ENCODE data around the gene ZFYVE28. TPM values are rescaled to one million over a fixed set of nuclear protein-coding genes. Genes with fewer than 3 reads are reported as not detected.

Gene ZFYVE28
- total RNA-seq, 1 donor from 2014 or later, result 0.44 TPM

DNA sequence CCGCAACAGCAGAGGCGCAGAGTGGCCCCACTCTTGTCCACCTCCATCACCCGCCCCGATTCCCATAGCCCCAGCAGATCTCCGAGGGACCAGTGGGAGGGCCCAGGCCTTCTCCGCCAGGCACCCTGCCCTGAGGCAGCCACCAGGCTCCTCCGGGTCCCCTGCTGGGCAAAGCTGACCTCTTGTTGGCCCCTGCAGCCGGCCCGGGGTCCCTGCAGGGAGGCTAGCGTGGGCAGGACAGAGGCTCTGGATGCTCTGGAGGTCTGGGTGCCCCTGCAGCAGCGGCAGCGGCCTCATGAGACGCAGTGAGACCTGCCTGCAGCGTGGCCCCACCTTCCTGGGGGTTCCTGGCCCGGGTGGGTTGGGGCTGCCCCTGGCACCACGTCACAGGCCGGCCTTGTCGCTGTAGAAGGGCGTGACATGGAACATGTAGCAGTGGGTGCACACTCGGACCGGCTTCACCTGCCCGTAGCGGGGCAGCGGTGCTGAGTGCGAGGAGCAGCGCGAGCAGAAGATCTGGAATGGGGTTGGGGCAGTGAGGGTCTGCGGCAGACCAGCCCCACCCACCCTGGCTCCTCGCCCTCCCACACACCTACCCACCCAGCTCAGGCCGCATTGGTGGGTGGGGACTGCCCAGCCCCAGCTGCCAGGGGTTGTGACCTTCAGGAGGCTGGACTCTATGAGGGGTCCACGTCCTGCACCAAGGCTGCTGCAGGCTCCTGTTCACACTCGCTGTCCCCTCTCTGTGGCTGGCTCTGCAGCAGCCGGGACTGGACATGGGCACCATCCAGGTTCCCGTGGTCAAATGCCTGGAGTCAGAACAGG, 147.9 kb downstream of the ZFYVE28 start:
- Mint-ChIP-seq H3K4me1 (ENCODE audit: unreplicated experiment) (no peaks in the 10 kb centered on the region), H3K4me3 (ENCODE audit: unreplicated experiment) (no peak overlapping the region), H3K9me3 (ENCODE audit: unreplicated experiment) (no peaks in the 10 kb centered on the region), H3K36me3 (ENCODE audit: low read depth, unreplicated experiment) (peaks cover 4% of the 10 kb centered on the region), H3K27me3 (ENCODE audit: unreplicated experiment) (peaks cover 14% of the 10 kb centered on the region), H3K27ac (ENCODE audit: unreplicated experiment) (no peak overlapping the region)
- DNase-seq (ENCODE audit: low spot score), result no peak
- TF ChIP-seq, protein P1, sequence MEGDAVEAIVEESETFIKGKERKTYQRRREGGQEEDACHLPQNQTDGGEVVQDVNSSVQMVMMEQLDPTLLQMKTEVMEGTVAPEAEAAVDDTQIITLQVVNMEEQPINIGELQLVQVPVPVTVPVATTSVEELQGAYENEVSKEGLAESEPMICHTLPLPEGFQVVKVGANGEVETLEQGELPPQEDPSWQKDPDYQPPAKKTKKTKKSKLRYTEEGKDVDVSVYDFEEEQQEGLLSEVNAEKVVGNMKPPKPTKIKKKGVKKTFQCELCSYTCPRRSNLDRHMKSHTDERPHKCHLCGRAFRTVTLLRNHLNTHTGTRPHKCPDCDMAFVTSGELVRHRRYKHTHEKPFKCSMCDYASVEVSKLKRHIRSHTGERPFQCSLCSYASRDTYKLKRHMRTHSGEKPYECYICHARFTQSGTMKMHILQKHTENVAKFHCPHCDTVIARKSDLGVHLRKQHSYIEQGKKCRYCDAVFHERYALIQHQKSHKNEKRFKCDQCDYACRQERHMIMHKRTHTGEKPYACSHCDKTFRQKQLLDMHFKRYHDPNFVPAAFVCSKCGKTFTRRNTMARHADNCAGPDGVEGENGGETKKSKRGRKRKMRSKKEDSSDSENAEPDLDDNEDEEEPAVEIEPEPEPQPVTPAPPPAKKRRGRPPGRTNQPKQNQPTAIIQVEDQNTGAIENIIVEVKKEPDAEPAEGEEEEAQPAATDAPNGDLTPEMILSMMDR (IDR thresholded peaks at IDR 0.05; ENCODE audit: unreplicated experiment), result no peak

DNA sequence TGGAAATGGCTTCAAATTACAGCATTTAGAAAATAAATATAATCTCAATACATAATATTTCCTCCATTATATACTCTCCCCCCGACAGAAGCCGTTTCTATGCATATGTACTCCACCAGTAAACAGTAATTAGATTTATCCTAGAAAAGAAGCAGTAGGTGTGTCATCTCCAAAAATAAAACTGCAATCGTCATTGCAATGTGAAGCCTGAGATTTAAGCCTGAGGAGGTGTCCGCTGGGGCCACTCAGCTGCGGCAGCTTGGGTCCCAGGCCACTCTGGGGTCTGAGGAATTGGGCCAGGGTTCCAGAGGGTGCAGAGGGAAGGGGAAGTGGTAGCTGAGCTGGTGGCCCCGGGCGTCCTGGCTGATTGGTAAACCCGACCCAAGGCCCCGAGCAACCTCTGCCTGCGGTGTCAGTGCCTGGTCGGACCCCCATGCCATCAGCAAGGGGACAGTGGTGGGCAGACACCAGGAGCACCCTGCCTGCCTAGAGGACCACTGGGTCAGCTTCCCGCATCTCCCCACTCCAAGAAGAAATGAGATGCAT, 148.8 kb downstream of the ZFYVE28 start:
- TF ChIP-seq, protein P1 (IDR thresholded peaks at IDR 0.05; ENCODE audit: unreplicated experiment), result no peak

DNA sequence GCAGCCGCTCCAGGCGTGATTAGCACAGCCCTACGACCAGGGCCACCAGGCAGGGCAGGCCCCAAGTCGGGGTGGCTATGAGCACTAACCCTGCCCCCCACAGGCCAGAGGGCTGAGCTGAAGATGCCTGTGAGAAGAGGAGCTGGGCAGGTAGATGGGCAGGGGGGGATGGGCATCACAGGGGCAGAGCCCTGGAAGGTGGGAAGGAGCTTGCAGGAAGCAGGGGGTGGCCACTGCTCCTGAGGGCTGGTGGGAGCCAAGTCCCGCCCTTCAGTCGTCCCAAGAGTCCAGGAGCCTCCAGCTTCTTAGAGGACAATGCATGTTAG, 149.3 kb downstream of the ZFYVE28 start:
- Mint-ChIP-seq H3K27me3 (ENCODE audit: unreplicated experiment) (peaks cover 10% of the 10 kb centered on the region), H3K36me3 (ENCODE audit: low read depth, unreplicated experiment) (peaks cover 4% of the 10 kb centered on the region), H3K9me3 (ENCODE audit: unreplicated experiment) (no peaks in the 10 kb centered on the region), H3K4me3 (ENCODE audit: unreplicated experiment) (no peak overlapping the region), H3K27ac (ENCODE audit: unreplicated experiment) (no peak overlapping the region), H3K4me1 (ENCODE audit: unreplicated experiment) (no peaks in the 10 kb centered on the region)
- TF ChIP-seq, protein P1 (IDR thresholded peaks at IDR 0.05; ENCODE audit: unreplicated experiment), result no peak
- DNase-seq (ENCODE audit: low spot score), result no peak

More for the DNA sequence above, 148.8 kb downstream of the ZFYVE28 start:
- Mint-ChIP-seq H3K9me3 (ENCODE audit: unreplicated experiment) (no peaks in the 10 kb centered on the region), H3K4me3 (ENCODE audit: unreplicated experiment) (no peak overlapping the region), H3K4me1 (ENCODE audit: unreplicated experiment) (no peaks in the 10 kb centered on the region), H3K27me3 (ENCODE audit: unreplicated experiment) (peaks cover 14% of the 10 kb centered on the region), H3K27ac (ENCODE audit: unreplicated experiment) (peak overlapping the region; percentile 52), H3K36me3 (ENCODE audit: low read depth, unreplicated experiment) (peaks cover 4% of the 10 kb centered on the region)
- no peak for DNase-seq (ENCODE audit: low spot score)

DNA sequence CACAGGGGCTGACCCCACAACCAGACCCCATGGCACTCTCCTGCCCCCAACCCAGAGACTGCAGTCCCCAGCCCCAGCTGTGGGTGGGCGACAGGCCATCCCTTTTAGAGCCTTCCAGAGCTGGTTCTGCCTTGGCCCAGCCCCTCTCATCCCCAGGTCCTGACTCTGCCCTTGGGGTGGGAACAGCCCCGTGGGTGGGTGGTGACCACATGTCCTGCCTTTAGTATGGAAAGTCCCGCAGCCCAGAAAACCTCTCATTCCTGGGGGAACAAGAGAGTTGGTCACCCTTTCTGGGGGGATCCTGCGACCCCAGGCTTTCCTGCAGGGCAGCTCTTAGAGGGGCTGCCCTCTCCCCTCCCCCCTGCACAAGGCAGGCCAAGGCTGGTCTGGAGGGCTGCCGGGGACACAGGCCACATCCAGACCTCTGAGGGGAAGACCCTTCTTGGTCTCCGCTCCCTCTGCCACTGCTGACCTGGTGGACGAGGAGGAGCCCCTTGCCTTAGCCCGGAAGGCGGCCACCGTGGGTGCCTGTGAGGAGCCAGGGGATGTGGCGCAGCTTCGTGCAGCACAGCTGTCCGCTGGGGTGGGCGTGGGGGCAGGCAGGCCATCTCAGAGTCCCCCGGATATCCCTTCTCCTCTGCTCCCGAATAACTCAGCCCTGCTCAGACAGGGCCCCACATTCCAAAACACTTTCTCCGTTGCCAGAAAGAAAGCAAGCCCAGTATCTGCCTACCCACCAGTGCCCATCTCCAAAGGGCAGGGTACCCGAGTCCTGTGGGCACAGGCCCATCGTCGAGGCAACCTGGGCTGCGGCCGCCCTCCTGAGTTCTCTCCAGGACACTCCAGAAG, 149.9 kb downstream of the ZFYVE28 start:
- H3K4me1 Mint-ChIP-seq (ENCODE audit: unreplicated experiment), result no peaks in the 10 kb centered on the region
- H3K4me3 Mint-ChIP-seq (ENCODE audit: unreplicated experiment), result no peak overlapping the region
- TF ChIP-seq, protein P1 (IDR thresholded peaks at IDR 0.05; ENCODE audit: unreplicated experiment), result no peak
- peaks cover 4% of the 10 kb centered on the region for H3K36me3 Mint-ChIP-seq (ENCODE audit: low read depth, unreplicated experiment)
- DNase-seq (ENCODE audit: low spot score), result no peak
- peaks cover 14% of the 10 kb centered on the region for H3K27me3 Mint-ChIP-seq (ENCODE audit: unreplicated experiment)
- H3K27ac Mint-ChIP-seq (ENCODE audit: unreplicated experiment), result no peak overlapping the region
- no peaks in the 10 kb centered on the region for H3K9me3 Mint-ChIP-seq (ENCODE audit: unreplicated experiment)

All from endothelial cell (in vitro differentiated cells).